Measurements from ENCODE around the gene ARHGAP36.

ARHGAP36 gene, protein sequence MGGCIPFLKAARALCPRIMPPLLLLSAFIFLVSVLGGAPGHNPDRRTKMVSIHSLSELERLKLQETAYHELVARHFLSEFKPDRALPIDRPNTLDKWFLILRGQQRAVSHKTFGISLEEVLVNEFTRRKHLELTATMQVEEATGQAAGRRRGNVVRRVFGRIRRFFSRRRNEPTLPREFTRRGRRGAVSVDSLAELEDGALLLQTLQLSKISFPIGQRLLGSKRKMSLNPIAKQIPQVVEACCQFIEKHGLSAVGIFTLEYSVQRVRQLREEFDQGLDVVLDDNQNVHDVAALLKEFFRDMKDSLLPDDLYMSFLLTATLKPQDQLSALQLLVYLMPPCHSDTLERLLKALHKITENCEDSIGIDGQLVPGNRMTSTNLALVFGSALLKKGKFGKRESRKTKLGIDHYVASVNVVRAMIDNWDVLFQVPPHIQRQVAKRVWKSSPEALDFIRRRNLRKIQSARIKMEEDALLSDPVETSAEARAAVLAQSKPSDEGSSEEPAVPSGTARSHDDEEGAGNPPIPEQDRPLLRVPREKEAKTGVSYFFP

DNA sequence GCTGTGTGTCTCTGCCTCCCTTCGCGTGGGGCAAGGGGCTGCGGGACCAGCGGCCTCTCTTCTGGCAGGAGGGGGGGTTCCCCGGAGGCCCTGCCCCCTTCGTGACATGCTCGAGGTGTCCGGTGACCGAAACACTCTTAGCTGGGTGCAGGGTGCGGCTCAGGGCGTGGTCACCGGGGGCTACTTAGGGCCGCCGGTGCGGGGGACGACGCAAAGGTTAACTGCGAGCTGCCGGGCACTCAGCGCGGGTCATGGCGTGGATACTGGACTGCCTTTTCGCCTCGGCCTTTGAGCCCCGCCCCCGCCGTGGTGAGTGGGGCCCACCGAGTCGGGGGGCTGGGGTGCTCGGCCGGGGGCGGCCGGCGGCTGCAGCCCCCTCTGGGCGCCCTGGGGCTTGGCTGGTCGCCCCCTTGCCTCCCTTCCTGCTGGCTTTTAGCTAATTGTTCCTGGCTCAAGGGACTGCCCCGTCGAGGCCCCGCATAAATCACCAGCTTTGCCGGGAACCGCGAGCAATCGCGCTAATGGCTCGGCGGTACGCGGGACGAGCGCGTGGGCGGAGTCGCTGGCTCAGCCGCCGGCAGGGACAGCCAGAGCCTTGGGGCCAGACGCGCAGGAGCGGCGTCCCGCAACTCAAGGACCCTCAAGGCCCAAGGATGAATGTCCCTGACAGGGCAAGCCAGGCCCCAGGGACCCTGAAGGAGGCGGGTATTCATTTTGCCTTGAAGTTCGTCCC lies at the start of gene ARHGAP36:
Gene ARHGAP36 (plus strand): TSS at position 211 of the 733 bp plus-strand sequence. CDS start 23,320 bp downstream, outside the sequence.
- in situ Hi-C loops (cut with MboI; ENCODE audit: low pct_unique_long_range_greater_than_20kb, low sequenced_read_pairs), result no loop called here
- no peak for DNase-seq

DNA sequence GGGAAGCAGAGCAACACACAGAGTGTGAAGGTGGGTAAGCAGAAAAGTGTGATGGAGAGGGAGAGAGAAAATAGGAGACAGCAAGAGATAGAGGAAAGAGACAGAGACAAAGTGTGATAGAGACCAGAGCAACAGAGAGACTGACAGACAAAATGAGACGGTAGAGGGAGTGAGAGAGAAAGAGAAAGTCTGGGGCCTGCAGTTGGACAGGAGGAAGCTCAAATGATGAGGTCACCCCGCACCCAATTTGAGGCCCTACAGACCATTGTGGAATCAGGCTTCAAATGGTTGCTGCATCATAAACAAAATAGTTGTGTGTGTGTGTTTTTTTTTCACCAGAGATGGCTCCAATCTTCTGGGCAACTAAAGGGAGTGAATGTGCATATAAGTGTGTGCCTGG lies 48.0 kb upstream of the ARHGAP36 start:
- DNase-seq, result no peak
- in situ Hi-C loops (cut with MboI; ENCODE audit: low pct_unique_long_range_greater_than_20kb, low sequenced_read_pairs), result no loop called here

DNA sequence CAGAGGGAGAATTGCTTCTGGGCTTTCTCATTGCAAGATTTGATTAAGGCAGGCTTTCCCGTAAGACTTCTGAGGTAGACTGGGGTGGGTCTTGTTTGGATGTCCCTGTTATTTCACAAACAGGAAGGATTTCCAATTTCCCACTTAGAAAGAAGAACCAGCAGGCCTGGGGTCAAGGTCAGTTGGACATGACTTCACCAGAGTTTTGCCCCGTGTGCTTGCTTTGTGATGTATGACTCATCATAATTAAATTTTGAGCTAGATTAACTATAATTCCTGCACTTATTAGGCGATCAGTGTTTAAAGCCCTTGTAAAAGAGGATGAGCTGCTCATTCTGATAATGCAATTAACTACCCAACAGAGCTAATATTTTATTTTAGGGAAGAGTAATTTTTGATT lies 32.8 kb upstream of the ARHGAP36 start:
- no peak for DNase-seq
- in situ Hi-C loops (cut with MboI; ENCODE audit: low pct_unique_long_range_greater_than_20kb, low sequenced_read_pairs), result no loop called here

DNA sequence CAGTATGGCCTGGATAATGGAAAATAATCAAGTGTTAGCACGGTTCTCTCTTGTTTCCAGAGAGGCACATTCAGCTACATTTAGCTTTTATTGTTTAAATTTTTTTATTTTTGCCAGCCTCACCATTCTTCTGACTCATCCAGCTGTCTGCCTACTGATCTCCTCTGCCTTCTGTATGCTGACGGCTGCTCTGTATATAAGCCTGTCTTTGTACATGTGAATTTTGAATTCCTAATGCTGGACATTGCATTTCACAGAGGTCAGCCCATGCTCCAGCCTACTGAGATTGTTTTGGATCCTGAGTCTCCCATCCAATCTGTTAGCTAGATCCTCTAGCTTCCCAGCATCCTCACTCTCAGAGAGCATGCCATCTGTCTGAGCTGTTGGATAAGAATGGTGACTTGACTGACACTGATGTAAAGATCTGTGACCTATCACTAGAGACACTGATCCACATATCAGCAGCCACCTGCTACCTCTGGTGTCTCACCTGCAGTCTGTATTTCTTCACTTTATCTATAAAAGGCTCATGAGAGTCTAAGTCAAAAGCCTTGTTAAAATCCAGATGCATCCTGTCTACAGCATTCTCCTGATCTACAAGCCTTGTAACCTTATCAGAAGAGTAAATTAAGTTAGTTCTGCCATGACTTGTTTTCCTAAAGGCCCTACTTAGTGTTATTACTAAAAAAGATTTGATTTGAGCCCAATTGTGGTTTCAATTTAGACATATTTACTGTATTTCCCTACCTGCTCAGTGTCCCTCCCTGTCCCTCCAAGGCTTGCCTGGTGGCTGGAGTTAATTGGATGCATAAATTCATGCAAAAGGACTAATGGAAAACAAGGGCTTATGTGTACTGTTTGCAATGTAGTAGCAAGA lies 25.6 kb upstream of the ARHGAP36 start:
- in situ Hi-C loops (cut with MboI; ENCODE audit: low pct_unique_long_range_greater_than_20kb, low sequenced_read_pairs), result no loop called here
- no peak for DNase-seq

- no peak for DNase-seq
- in situ Hi-C loops (cut with MboI; ENCODE audit: low pct_unique_long_range_greater_than_20kb, low sequenced_read_pairs), result no loop called here
These were observed 24.1 kb upstream of the ARHGAP36 start for GRCh38 chrX:131034063-131034462.

- in situ Hi-C loops (cut with MboI; ENCODE audit: low pct_unique_long_range_greater_than_20kb, low sequenced_read_pairs), result no loop called here
- no peak for DNase-seq
These were observed 17.4 kb upstream of the ARHGAP36 start for GRCh38 chrX:131040781-131041180.

- no peak for DNase-seq
- in situ Hi-C loops (cut with MboI; ENCODE audit: low pct_unique_long_range_greater_than_20kb, low sequenced_read_pairs), result no loop called here
These were observed 16.5 kb upstream of the ARHGAP36 start for GRCh38 chrX:131041667-131042066.

- in situ Hi-C loops (cut with MboI; ENCODE audit: low pct_unique_long_range_greater_than_20kb, low sequenced_read_pairs), result no loop called here
- no peak for DNase-seq
These were observed 12.4 kb upstream of the ARHGAP36 start for GRCh38 chrX:131045726-131046125.

DNA sequence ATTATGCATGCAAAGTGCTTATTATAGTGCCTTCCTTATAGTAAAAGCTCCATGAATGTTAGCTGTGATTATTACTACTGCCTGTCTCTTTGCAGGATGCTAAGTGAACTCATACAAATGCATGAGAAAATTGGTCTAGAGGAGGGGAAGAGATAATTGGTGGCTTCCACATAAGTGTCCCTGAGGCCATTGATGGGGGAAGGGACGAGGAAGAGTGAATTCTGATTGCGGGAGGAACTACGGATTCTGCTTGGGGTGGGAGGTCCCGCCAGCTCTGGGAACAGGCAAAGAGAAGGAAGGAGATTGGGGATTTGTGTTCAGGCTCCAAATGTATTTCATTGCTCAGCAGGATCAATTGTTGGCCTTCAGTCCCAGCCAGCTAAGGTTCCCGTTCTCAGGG lies 11.6 kb upstream of the ARHGAP36 start:
- no peak for DNase-seq
- in situ Hi-C loops (cut with MboI; ENCODE audit: low pct_unique_long_range_greater_than_20kb, low sequenced_read_pairs), result no loop called here

DNA sequence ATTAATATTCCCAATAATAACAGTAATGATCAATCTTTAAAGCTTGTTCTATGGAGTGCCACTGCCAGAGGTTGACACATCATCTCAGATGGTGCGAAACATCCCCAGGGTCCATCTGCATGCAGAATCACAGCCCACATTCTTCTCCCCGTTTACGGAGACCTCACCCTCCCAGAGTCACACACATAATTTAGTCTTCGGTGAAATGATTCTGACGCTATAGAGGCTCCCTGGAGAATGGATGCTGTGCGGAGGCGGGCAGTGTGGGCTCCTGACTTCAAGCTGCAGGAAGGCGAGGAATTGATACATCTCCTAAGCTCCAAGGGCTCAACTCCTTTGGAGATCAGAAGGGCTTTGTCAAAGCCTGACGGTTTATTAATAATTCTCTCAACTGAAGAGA lies 11.0 kb upstream of the ARHGAP36 start:
- no peak for DNase-seq
- in situ Hi-C loops (cut with MboI; ENCODE audit: low pct_unique_long_range_greater_than_20kb, low sequenced_read_pairs), result no loop called here

DNA sequence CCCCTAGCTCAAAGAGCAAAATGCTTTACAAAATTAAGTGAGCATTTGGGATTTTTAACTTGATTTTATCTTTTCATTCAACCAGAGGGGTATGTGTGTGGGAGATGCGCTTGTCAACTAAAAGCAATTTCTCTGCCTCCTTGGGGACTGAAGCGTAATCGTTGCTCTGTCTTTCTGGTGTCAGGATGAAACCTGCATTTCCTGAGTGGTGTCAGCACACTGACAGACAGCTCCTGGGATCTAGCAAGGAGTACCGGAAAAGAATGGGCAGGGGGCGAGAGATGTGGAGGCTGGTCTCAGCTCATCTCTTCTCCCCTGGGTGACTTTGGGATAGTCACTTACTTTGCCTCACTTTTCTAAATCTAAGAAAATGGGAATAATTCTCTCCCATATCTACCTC lies 5.1 kb upstream of the ARHGAP36 start:
- DNase-seq, result no peak
- in situ Hi-C loops (cut with MboI; ENCODE audit: low pct_unique_long_range_greater_than_20kb, low sequenced_read_pairs), result no loop called here

GRCh38 chrX:131054906-131055305 lies 3.2 kb upstream of the ARHGAP36 start:
- in situ Hi-C loops (cut with MboI; ENCODE audit: low pct_unique_long_range_greater_than_20kb, low sequenced_read_pairs), result no loop called here
- DNase-seq, result no peak

DNA sequence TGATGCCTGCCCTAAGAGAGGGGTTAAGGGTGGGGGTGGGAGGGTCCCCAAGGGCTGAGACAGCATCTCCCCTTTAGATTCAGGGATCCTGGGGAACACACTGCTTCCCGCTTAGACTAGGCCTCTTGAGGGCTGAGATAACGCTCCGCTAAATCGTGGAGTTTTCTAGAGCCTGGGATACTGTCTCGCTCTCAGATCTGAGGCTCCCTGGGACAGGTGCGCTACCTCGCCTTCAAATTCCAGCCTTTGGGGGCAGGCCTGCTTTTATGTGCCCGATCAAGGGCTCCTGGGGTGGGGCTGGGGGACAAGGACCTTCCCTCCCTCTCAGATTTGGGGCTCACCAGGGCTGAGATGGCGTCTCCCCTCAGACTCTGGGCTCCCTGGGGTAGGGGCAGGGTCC lies 440 bp upstream of the ARHGAP36 start:
- no peak for DNase-seq
- in situ Hi-C loops (cut with MboI; ENCODE audit: low pct_unique_long_range_greater_than_20kb, low sequenced_read_pairs), result no loop called here

- in situ Hi-C loops (cut with MboI; ENCODE audit: low pct_unique_long_range_greater_than_20kb, low sequenced_read_pairs), result no loop called here
- no peak for DNase-seq
These were observed 1.1 kb downstream of the ARHGAP36 start for GRCh38 chrX:131059246-131059645.

DNA sequence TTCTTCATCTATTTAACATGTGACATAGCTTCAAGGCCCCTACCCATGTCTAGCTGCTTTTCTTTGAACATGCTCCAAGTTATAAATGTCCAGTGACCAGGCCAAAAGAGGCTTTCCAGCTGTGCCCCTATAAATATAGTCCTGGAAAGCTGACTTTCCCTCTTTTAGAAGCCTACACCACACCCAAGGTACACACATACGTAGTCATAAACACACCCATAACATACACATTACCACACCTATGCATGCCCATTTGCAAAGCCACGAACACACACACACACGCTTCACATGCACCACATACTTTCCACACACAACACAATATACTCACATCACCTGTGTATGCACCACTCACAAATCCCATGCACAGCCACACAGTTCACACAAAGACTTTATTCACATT lies 2.0 kb downstream of the ARHGAP36 start:
- in situ Hi-C loops (cut with MboI; ENCODE audit: low pct_unique_long_range_greater_than_20kb, low sequenced_read_pairs), result no loop called here
- DNase-seq, result no peak

DNA sequence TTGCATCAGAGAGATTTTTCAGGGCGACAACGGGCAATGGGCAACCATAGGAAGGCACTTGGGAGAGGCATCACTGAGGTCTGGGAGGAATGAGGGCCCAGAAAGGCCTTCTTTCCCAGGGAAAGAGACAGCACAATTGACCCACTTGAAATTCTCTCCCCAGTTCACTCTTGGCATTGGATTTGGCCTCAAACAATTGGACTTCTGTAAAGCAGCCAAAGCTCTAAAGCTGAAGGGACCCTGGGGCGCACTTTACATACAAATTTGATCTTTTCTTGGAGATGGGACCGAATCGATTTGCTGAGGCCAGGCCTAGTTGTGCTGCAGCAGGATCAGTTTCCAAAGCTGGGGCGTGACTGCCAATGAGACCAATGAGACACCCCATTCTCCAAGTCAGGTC lies 3.2 kb downstream of the ARHGAP36 start:
- in situ Hi-C loops (cut with MboI; ENCODE audit: low pct_unique_long_range_greater_than_20kb, low sequenced_read_pairs), result no loop called here
- no peak for DNase-seq

DNA sequence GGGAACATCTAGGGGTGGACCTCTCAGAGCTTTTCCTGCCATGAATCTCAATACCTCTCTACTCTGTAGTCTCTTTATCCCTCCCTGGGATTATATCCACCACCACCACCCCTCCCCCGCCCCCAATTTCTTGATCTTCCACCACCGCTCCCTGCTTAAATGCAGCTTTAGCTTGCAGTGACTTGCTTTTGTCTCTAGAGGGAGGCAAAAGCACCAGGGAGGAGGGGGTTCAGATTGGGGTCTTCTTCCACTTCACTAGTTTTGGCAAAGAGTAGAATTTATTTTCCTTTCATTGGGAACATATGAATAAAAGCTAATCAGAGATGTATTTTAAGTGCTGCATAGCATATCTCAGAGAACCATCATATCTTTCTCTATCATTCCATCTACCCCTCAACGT lies 5.5 kb downstream of the ARHGAP36 start:
- in situ Hi-C loops (cut with MboI; ENCODE audit: low pct_unique_long_range_greater_than_20kb, low sequenced_read_pairs), result no loop called here
- DNase-seq, result no peak

- no peak for DNase-seq
- in situ Hi-C loops (cut with MboI; ENCODE audit: low pct_unique_long_range_greater_than_20kb, low sequenced_read_pairs), result no loop called here
These were observed 8.1 kb downstream of the ARHGAP36 start for GRCh38 chrX:131066237-131066636.

GRCh38 chrX:131067216-131067615 lies 9.1 kb downstream of the ARHGAP36 start:
- in situ Hi-C loops (cut with MboI; ENCODE audit: low pct_unique_long_range_greater_than_20kb, low sequenced_read_pairs), result no loop called here
- no peak for DNase-seq
